ENCODE results near the gene ADAMTS15.

ADAMTS15 gene, protein sequence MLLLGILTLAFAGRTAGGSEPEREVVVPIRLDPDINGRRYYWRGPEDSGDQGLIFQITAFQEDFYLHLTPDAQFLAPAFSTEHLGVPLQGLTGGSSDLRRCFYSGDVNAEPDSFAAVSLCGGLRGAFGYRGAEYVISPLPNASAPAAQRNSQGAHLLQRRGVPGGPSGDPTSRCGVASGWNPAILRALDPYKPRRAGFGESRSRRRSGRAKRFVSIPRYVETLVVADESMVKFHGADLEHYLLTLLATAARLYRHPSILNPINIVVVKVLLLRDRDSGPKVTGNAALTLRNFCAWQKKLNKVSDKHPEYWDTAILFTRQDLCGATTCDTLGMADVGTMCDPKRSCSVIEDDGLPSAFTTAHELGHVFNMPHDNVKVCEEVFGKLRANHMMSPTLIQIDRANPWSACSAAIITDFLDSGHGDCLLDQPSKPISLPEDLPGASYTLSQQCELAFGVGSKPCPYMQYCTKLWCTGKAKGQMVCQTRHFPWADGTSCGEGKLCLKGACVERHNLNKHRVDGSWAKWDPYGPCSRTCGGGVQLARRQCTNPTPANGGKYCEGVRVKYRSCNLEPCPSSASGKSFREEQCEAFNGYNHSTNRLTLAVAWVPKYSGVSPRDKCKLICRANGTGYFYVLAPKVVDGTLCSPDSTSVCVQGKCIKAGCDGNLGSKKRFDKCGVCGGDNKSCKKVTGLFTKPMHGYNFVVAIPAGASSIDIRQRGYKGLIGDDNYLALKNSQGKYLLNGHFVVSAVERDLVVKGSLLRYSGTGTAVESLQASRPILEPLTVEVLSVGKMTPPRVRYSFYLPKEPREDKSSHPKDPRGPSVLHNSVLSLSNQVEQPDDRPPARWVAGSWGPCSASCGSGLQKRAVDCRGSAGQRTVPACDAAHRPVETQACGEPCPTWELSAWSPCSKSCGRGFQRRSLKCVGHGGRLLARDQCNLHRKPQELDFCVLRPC

DNA sequence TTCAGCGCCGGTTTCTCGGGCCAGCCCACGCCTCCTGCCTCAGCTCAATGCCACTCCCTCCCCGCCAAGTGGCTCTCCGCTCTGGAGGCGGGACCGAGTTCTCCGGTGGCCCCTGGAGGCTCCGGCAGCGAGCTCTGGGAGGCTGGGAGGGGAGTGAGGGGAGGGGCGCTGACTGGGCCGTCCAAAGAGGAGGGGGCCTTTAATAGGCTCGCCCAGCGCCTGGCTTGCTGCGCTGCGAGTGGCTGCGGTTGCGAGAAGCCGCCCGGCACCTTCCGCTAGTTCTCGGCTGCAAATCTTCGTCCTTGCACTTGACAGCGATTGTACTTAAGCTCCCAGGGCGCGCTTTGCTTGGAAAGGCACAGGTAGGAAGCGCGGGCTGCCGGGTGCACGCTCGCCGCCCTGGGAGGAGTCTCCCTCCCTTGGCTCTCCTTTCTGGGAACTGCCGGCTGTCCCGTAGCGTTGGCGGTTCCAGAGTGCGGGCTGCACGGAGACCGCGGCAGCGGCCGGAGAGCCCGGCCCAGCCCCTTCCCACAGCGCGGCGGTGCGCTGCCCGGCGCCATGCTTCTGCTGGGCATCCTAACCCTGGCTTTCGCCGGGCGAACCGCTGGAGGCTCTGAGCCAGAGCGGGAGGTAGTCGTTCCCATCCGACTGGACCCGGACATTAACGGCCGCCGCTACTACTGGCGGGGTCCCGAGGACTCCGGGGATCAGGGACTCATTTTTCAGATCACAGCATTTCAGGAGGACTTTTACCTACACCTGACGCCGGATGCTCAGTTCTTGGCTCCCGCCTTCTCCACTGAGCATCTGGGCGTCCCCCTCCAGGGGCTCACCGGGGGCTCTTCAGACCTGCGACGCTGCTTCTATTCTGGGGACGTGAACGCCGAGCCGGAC lies at the start of gene ADAMTS15:
TSS of gene ADAMTS15 (plus strand) at position 230 of the 894 bp plus-strand sequence. CDS start at position 559, 329 bp downstream.
- DNase-seq, result no peak

DNA sequence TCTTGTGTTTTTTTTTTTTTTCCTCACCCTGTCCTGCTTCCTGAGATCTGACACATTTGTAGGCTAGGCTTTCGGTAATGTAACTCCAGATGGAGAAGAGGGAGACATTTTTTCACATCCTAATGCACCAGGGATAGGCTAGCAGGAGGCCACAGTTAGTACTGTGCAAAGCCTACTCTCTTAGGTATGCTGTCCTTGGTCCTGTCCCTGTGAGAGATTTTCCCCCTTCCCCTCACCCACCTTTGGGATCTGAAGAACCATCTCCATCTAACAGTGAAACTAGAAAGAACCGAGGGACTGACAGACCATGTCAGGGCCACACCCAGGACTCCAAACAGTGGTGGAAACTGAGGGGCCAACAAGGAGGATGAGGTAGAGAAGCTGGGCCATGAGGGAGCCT lies 49.2 kb upstream of the ADAMTS15 start:
- DNase-seq, result no peak

DNA sequence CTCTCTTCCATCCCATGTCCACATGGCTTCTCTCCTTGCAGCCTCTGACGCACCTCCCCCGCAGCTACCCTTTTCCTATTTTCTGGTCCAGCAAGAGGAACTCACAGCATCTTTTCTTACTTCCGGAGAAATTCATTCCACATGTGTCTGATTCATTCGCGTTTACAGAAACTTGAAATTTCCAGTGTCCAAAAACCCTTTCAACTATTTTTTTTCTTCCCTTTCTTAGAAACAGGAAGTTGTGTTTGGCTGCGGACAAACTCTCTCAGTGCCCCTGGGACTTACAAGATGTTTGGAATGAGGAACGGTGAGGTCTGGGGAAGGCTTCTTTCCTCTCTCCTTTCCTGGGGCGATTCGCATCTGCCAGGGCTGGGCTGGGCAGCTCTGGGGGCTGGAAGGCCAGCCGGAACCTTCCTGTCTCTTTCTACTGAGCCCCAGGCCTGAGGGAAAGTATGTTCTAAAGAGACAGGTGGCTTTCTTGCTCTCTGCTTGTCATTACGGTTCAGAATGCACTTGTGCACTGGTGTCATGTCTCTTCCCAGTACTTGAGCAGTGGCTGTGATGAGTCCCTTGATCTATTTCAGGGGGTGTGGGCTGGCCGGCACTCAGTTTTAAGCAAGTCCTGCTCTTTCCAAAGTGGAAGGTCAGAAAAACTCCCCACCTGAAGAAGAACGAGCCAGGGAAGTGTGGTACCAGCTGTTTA lies 47.5 kb upstream of the ADAMTS15 start:
- no peak for DNase-seq

DNA sequence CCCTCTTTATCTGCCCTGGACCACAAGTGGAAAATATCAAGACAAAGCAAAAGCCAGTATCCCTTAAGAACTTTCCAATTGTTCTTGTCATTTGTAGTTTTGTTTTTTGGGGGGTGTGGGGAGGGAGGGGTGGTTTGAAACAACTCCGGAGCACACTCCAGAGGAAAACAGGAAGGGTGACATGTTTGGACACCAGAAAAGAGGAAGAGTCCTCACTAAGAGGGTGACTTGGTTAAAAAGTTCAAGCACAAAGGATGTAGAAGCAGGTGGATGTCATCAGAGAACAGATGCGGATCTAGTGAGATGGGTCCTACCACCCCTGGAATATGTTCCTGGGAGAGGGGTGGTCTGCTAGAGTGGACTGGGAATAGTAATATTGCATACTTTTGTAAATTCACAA lies 45.9 kb upstream of the ADAMTS15 start:
- no peak for DNase-seq

DNA sequence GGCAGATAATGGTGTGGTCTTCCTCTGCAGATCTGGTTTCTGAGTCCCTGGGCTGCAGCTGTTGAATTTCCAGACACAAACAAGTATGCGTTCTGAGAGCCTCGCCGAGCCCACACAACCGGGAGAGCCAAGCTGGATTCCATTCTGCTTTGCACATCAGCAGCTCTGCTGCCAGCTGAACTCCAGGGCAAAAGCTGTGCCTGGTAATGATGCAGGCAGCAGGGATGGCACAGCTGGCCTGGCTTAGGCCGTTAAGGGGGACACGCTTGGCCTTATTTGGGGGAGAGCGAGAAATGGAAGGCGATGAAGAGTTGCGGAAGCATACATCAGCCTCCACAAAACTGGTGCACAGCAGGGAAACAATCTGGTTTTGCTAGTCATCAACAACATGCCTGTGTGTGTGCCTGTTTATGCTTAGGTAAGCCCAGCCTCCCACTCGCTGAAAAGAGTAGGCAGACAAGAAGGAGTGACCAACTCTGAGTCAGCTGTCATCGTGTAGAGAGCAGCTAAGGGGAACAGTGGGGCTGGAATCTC lies 45.1 kb upstream of the ADAMTS15 start:
- DNase-seq, result no peak

DNA sequence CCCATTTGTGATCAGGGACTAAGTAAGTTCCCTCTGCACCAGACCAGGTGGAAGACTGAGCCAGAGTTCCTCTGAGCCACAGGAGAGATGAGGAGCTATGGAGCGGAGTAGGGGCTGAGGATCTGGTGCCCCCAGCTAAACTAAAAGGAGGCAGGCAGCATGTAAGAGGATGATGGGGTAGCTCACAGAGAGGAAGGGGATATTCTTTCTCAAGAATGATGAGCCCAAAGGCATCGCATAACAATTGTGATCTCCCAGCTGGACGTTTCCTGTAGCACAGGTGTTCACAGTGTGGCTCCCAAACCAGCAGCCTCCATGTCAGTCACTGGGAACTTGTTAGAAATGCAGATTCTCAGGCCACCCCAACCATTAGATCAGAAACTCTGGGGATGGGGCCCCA lies 44.5 kb upstream of the ADAMTS15 start:
- no peak for DNase-seq

DNA sequence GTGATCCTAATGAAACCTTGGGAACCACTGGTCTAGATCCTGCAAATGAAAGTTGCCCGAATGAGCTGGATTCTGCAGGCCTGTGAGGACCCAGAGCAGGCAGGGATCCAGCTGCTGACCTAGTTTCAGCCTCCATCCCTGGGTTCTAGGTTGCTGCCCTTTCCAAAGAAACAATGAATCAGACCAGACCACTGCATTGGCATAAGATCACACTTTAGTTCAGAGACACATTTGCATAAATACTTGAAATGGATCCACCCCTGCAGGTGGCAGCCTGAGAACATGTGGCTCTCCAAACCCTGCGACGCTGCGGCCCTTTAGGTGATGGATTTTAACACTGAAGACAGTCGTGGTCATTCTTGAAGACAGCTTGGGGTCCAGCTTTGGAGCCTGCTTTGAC lies 43.7 kb upstream of the ADAMTS15 start:
- no peak for DNase-seq

DNA sequence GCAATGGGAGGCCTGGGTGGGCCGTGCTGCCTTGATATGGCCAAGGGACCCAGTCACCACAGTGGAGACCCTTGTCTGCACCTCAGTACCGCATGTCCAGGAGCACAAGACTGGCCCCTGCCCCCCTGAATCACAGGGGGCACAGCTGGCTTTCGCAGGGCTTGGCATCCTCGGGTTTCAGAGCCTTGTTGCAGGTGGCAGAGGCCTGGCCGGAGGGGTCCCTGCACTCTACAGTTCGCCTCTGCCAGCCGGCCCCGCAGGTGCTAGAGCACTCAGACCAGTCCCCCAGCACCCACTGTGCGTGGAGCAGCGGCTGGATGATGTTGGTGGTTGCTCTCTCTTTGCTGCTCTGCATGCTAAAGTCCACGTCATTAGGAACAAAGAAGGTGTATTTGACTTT lies 43.0 kb upstream of the ADAMTS15 start:
- no peak for DNase-seq

DNA sequence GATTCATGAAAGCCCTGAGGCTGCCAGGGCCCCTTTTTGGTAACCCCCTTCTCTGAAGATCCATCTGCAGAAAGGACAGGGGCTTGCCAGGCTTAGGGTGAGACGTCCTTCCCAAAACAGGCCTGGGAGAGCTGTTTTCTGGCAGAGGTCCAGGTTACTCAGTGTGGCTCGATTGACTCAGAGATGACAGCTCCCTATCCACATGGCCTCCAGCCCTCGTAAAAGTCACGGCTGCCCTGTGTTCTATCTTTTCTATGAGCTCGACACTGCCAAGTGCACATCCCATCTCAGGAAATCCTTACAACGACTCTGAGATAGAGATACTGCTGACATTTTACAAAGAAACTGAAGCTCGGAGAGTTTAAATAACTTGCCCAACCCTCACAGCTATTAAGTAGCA lies 40.5 kb upstream of the ADAMTS15 start:
- no peak for DNase-seq

DNA sequence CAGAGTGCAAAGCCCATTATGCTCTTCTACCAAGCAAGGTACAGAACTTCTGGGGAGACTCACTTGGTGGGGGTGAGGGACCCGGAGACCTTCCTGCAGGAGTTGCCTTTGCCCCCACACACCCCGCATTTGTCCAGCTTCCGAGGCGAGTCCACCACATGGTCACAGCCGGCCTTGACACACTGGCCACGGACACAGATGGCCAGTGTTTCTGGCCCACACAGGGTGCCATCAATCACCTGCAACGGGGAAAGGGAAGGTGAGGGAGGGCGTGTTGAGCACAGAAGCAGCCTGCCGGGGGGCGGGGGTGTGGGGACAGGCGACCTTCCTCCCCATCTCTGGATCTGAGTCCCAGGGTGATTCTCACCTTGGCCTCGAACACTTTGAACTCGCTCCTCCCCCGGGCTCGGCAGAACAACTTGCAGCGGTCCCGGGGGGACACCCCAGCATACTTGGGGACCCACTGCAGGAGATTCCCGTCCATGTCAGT lies 40.0 kb upstream of the ADAMTS15 start:
- DNase-seq, result no peak

DNA sequence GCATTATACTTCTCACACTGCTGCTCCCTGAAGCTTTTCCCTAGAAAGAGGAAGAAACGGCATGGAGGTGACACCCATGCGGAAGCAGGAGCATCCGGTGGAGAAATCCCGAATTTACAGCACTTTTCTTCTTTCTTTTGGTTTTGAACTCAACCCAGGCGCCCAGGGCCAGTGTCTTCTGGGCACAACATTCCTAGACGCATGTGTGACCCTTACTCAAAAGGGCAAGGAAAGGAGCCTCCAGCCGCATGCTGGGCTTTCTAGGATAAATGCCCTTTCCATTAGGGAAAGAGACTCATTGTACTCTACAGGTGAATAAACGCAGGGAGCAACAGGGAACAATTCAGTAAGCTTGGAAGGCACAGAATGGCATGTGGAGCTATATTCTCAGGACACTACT lies 39.5 kb upstream of the ADAMTS15 start:
- no peak for DNase-seq

DNA sequence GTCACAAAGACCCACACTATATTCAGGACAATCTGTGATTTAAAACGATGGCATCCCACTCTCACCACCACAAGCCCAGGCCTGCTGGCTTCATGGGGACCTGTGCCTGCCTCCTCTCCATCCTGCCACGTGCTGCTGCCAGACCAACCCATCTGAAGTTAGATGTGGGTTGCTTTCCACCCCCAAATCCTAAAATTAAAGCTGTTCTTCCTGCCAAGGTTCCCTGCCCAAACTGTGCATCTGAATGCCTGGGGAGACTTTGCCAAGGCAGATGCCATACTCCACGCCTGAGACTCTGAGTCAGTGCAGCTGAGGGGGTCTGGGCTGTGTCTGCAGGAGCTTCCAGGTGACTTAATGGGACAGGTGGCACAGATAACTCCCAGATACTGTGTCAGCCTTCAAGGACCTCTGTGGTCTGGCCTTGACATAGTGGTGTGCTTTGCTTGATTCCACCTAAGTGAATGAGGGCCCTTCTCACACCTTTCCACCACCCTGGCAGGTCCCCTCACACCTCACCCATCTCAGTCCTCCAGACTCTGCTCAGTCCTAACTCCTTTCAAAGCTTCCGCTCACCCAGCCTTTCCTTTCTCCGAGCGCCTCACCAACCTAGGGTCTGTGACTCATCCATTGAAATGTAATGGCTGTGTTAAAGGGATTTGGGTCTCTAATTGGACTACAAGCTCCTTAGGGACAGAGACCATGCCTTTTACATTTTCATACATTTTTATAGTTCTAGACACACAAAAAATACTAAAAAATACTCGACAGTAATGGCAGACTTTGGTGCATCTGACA lies 38.7 kb upstream of the ADAMTS15 start:
- DNase-seq, result no peak

DNA sequence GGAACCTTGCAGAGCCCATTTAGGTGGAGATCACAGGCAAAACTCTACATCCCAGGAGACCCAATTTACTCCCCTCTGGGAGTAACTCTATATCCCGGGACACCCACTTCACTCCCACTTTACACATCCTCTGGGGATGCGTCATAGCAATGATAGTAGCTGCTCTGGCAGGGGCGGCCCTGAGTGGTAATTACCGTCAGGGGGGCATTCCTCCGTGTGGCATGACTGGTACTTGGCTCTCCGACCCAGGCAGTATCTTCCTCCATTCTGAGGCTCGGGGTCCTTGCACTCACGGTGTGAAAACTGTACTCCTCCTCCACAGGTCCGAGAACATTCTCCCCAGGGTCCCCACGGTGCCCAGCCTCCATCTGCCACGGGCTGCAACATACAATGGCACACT lies 37.2 kb upstream of the ADAMTS15 start:
- DNase-seq, result no peak

DNA sequence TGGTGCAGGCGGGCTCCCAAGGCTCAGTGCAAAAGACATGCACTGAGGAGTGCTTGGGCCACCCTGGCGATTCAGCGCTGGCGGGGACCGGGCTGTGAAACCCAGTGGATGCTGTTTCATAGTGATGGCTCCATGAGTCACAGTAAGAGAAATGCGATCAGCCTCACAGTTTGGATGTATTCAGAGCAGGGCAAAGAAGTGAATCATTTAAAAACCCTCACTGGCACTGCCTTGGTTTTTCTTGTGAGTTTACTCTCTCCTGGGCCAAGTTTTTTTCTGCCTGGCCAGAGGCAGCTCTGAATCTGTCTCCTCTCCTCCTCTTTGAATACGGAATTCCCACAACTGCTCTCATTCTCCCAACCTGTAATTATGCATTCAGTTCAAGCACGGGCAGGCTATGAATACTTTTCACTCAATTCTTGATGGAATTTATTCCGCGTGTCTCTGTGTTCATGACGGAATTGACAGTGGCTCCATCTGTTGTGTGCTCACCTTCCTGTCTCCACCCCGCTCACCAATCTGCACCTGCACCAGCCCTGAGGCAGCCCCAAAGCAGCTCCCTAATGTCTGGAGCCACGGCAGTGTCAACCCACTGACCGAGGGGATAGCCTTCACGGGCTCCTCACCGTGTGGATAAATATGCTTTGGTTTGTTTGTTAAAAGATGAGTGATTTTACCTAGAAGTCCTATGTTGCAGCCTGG lies 34.9 kb upstream of the ADAMTS15 start:
- DNase-seq, result no peak

DNA sequence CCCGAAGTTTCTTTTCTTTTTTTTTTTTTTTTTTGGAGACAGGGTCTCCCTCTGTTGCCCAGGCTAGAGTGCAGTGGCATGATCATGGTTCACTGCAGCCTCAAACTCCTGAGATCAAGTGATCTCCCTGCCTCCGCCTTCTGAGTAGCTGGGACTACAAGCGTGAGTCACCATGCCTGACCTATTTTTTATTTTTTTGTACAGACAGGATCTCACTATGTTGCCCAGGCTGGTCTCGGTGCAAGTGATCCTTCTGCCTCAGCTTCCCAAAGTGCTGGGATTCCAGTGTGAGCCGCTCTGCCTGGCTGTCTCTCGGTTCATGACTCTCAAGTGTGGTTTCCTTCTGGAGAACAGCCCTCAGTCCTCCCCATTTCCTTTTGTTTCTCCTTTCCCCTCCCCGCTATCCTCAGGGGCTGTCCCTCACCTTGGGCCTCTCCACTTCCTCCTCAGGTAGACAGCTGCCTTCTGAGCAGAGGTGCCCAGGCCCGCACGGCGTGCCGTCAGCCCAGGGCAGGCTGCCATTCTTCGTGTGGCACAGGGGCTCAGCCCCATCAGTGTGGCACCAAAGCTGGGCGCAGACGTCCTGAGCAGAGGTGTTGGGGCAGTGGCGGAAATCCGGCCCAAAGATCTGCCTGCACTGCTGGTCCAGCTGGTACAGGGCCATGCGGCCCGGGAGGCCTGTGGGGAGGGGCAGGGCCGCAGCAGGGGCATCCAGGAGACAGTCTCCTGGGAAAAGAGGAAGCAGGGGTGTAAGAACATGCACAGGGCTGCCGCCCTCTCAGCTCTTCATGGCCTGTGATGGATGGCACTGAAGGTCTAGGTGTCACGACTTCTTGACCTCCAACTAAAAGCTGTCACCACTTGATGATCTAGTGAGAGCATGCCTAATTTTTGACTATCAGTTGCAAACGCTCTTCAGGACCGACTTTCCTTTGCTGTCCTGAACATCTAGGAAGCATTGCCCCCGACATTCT lies 34.1 kb upstream of the ADAMTS15 start:
- no peak for DNase-seq

DNA sequence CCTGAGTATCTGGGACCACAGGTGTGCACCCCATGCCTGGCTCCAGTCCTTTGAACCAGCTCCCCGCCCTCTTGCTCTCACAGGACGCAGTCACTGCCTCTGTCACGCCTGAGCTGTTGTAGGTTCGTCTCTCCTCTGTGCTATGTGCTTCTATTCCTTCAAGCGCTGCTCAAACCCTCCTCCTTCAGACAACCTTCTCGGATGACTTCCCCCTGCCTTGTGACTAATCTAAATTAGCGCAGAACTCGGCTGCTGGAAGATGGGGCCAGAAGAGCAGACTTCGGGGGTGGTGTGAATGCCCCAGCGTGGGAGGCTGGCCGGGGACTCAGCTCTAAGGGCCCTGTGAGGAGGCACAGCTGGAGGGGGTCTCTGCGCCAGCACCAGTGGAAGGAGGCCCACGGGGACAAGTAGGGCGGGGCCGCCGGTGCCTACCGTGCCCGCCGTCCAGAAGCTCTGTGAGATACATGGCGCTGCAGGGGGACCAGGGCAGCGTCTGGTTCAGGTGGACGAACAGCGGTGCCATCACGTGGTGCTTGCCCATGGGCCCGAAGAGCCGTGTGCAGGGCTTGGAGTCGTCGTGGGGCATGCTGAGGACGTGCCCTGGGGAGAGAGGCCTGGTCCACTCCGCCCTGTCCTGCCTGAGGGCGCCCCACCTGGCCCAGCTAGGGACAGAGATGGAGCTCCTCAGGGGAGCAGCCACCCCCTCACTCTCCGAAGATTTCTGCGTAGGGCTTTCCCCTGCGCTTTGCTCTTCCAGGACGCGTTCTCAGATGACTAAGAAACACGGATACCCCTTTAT lies 32.5 kb upstream of the ADAMTS15 start:
- no peak for DNase-seq

DNA sequence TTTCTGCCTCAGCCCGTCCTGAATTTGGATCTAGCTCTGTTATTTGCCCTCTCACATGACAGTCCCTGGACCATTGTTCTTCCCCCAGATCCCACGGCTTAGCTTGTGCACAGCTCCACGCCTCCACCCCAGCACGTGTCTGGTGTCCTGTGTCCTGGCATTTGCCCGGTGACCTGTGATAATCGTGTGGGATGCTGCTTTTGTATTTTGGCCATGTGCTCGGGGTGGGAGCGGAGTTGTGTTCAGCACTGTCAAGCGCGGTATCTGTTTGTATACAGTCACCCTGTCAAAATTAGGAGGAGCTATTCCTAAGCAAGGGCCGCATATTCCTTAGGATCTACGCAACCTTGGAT lies 31.9 kb upstream of the ADAMTS15 start:
- DNase-seq, result no peak

DNA sequence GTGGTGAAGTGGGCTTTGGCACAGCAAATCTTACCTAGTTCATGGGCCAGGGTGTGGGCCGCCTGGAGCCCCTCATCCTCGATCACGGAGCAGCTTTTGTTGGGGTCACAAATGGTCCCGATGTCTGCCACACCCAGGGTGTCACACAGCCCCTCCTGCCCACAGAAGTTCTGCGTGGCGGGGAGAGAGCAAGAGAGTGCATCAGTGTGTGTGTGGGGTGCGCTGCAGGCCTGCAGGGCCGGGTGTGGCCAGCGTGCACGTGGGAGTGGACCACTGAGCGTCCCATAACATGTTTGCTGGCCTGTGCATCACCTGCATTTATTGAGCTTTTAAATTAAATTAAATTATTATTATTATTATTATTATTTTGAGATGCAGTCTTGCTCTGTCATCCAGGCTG lies 31.5 kb upstream of the ADAMTS15 start:
- no peak for DNase-seq

Measured in CD4-positive, alpha-beta T cell treated with Interleukin-17A for 1 hour (primary cell).